ENCODE measurements around the gene PARD6A.

The PARD6A gene

GRCh38 chr16:67697422-67698185, 36.8 kb downstream of the PARD6A start:
- DNase-seq = no peak

GRCh38 chr16:67699265-67699664, 38.5 kb downstream of the PARD6A start:
- no peak for DNase-seq

DNA sequence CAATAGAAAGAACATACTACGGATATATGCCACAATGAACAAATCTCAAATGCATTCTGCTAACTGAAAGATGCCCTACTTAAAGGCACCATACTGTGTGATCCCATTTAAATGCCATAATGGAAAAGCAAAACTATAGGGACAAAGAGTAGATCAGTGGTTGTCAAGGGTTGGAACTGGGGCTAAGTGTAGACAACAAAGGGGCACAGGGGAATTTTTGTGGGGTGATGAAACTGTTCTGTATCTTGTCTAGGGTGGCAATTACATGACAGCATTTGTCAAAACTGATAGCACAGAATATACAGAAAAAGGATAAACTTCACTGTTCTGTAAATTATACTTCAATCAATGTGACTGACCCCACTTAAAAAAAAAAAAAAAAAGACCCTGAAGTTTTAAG, 40.7 kb downstream of the PARD6A start:
- DNase-seq = no peak

DNA sequence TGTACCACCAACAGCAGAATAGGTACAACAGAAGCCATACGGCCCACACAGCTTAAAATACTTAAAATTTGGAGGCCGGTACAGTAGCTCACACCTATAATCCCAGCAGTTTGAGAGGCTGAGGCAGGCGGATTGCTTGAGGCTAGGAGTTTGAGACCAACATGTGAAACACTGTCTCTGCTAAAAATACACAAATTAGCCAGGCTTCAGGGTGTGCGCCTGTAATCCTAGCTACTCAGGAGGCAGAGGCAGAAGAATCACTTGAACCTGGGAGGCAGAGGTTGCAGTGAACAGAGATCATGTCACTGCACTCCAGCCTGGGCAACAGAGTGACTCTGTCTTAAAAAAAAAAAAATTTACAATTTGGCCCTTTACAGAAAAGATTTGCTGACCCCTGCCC, 41.4 kb downstream of the PARD6A start:
- DNase-seq = no peak

GRCh38 chr16:67703626-67704025, 42.9 kb downstream of the PARD6A start:
- DNase-seq = no peak

GRCh38 chr16:67704110-67704509, 43.4 kb downstream of the PARD6A start:
- DNase-seq = no peak

DNA sequence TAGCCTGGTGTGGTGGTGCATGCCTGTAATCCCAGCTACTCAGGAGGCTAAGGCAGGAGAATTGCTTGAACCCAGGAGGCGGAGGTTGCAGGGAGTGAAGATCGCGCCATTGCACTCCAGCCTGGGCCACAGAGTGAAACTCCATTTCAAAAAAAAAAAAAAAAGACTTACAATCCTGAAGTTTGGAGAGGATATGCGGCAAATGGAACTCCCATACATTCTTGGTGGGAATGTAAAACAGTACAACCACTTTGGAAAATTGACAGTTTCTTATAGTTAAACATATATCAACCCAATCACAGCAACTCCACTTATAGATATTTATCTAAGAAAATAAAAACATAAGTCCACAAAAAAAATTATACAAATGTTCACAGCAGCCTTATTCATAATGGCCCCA, 46.5 kb downstream of the PARD6A start:
- no peak for DNase-seq

GRCh38 chr16:67707790-67708189, 47.0 kb downstream of the PARD6A start:
- no peak for DNase-seq

GRCh38 chr16:67708368-67708771, 47.6 kb downstream of the PARD6A start:
- DNase-seq = no peak

DNA sequence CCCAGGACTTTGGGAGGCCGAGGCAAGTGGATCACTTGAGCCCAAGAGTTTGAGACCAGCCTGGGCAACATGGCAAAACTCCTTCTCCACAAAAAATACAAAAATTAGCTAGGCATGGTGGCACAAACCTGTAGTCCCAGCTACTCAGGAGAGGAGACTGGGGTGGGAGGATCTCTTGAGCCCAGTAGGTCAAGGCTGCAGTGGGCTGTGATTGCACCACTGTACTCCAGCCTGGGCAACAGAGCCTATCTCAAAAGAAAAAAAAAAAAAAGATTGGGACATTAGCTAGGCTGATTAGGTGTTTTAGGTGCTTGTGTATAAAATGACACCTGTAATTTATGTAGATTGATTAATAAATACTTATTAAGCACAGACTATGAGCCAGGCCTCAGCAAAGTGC, 48.3 kb downstream of the PARD6A start:
- no peak for DNase-seq

DNA sequence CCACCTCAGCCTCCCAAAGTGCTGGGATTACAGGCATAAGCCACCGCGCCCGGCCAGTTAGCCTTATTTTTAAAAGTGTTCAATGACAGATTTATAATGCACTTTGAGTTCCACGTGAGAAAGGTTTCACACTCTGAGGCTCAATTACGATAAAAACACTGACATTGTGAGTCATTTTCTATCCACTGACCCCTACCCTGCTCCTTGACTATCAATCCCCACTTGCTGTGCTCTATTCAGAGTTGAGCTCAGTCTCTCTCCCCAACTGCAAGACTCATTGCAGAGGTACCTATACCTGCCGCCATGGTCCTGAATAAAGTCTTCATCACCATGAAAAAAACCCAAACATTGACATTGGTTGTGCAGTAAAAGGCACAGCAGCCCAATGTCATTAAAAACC, 49.8 kb downstream of the PARD6A start:
- DNase-seq = no peak
